Pancreas (tissue), 10 donors: Measurements from ENCODE around the gene PPFIBP1. TPM values are rescaled to one million over a fixed set of nuclear protein-coding genes. Genes with fewer than 3 reads are reported as not detected.

Experiments used
- ATAC-seq, 4 donors: fragments of 200-7000 bp; cut with Tn5 transposase; one replicate each; pipeline versions ENCODE4 v1.8.0 to v1.9.1; 2020; ENCODE audit warnings: mild to moderate bottlenecking in 4 of 4, moderate library complexity in 4 of 4
- DNase-seq, 6 donors: peaks; one replicate each; pipeline ENCODE4 v3.0.0-alpha.2; 2020
- FAIRE-seq: peaks from 2 replicates; lab custom pipeline; 2012; peaks lifted over from hg19 to GRCh38; lab: Jason Lieb, UNC
- H3K27ac ChIP-seq, 4 donors: fragments of 200-600 bp; sonication (generic); 1 replicate in 3 of 4; 2 replicates in 1 of 4; pipeline versions ENCODE4 v1.5.0 to v1.8.0; 2020
- H3K27me3 ChIP-seq, 4 donors: fragments of 200-600 bp; one replicate each; pipeline ENCODE4 v1.8.0; 2021
- H3K36me3 ChIP-seq, 3 donors: fragments of 200-600 bp; sonication (generic) in 1 of 3; one replicate each; pipeline versions ENCODE4 v1.5.0 to v1.8.0; 2020 to 2021
- H3K4me1 ChIP-seq, 3 donors: fragments of 200-600 bp; one replicate each; pipeline ENCODE4 v1.8.0; 2021
- H3K4me3 ChIP-seq, 4 donors: fragments of 200-600 bp; sonication (generic) in 2 of 4; one replicate each; pipeline versions ENCODE4 v1.5.0 to v1.8.0; 2020 to 2021
- H3K9me3 ChIP-seq, 4 donors: fragments of 200-600 bp; one replicate each; pipeline ENCODE4 v1.8.0; 2021
- WGBS, 2 donors: extraction: QIAGEN DNeasy Blood & Tissue Kit; methylation state at CpG; one replicate each; pipeline ENCODE4 v1.1.7; 2013; 5-methylcytosine and 5-hydroxymethylcytosine counted together
- intact Hi-C, 3 donors: fragments of 100-400 bp; cut with DNase I; formaldehyde crosslinking; loops; one replicate each; pipeline versions ENCODE4 v1.11.1 to v1.14.2; 2022
- polyA plus RNA-seq, 2 donors: library from polyadenylated mRNA; stranded (reverse); fragments of 200-250 nt; gene quantifications; one replicate each; pipeline ENCODE4 v1.2.3, GENCODE V29; 2013
- total RNA-seq, 6 donors: library from RNA; stranded (reverse); fragmentation: NEBNext Ultra II Directional in 4 of 6; extraction: Animal tissue kit (Norgen Biotek cat#: 25700) in 4 of 6; gene quantifications; one replicate each; pipeline versions ENCODE4 v1.2.1 to v1.2.4, GENCODE V29; 2021 to 2023
- TF ChIP-seq, protein P1 (sequence below), 4 donors: fragments of 200-600 bp; sonication (generic) in 3 of 4; IDR thresholded peaks; one replicate each; pipeline versions ENCODE4 v1.5.0 to v1.8.0; 2021; ENCODE audit warnings: antibody characterized with exemption in 4 of 4
- donor health status: healthy with polysubstance abuse.
- donor health status: DM: no; HTN: no; CAD: no; lungs with moderate emphysema.
- donor health status: DM: no; HTN: no; CAD: no.
- donor health status: control.
- donor health status: control.
- donor health status: Bipolar disorder and iron deficiency.
- donor health status: DM: yes; HTN: yes; CAD: no.
- donor health status: DM: no; HTN: no; CAD: no.
- donor health status: DM: no; HTN: no; CAD: no.
- donor health status: DM: yes; HTN: yes; CAD: no.

PPFIBP1 gene
- total and polyA plus RNA-seq, 8 donors: 12.1 to 50.3 (median 32.9) TPM

DNA sequence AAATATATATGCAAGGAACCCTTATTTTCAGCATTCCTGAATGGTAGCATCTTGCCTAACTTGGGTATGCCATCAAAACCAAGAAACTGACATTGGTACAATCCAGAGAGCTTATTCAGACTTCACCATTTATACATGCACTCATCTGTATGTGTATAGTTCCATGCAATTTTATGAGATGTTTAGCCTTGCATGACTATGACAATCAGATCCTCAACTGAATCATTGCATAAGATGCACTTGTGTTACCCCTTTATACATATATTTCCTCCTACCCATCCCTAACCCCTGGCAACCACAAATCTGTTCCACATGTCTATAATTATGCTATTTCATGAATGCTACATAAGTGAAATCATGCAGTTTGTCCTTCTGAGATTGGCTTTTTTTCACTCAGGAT lies 37.0 kb upstream of the PPFIBP1 start:
- H3K27me3 ChIP-seq: no peaks in the 10 kb centered on the region
- FAIRE-seq (no peak), DNase-seq (no peak), ATAC-seq (no peak)
- H3K27ac ChIP-seq: no peak overlapping the region
- H3K9me3 ChIP-seq: no peaks in the 10 kb centered on the region
- intact Hi-C loops: no loop called here
- no peaks in the 10 kb centered on the region for H3K4me1 ChIP-seq
- TF ChIP-seq, protein P1, sequence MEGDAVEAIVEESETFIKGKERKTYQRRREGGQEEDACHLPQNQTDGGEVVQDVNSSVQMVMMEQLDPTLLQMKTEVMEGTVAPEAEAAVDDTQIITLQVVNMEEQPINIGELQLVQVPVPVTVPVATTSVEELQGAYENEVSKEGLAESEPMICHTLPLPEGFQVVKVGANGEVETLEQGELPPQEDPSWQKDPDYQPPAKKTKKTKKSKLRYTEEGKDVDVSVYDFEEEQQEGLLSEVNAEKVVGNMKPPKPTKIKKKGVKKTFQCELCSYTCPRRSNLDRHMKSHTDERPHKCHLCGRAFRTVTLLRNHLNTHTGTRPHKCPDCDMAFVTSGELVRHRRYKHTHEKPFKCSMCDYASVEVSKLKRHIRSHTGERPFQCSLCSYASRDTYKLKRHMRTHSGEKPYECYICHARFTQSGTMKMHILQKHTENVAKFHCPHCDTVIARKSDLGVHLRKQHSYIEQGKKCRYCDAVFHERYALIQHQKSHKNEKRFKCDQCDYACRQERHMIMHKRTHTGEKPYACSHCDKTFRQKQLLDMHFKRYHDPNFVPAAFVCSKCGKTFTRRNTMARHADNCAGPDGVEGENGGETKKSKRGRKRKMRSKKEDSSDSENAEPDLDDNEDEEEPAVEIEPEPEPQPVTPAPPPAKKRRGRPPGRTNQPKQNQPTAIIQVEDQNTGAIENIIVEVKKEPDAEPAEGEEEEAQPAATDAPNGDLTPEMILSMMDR (IDR thresholded peaks at IDR 0.05): no peak
- no peaks in the 10 kb centered on the region for H3K36me3 ChIP-seq
- H3K4me3 ChIP-seq: no peak overlapping the region

DNA sequence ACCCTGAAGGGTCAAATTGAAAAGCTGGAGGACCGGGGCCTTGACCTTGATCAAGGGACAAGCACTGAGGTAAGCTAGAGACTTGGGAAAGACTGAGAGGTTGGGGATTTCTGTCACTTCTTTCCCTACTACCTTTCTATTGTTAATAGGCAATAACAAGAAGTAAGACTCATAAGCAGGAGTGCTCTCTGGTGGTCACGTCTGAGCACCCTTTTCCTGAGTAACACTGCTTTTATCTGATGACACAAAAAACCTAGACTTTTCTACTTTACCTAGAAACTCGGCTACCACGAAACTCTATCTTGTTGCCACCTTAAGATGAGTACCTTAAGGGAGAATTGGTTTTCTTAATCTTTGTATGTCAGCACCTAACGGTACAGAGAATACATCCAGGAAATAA lies 35.5 kb upstream of the PPFIBP1 start:
- Histone ChIP-seq H3K4me1 (no peaks in the 10 kb centered on the region), H3K9me3 (no peaks in the 10 kb centered on the region), H3K27ac (no peak overlapping the region), H3K27me3 (no peaks in the 10 kb centered on the region), H3K4me3 (no peak overlapping the region), H3K36me3 (no peaks in the 10 kb centered on the region)
- TF ChIP-seq, protein P1 (IDR thresholded peaks at IDR 0.05): no peak
- no peak for FAIRE-seq
- DNase-seq: no peak
- no peak for ATAC-seq
- WGBS, 2 donors: 69 to 73% methylated on average over 5 of the region's 5 CpGs
- intact Hi-C loops: no loop called here

DNA sequence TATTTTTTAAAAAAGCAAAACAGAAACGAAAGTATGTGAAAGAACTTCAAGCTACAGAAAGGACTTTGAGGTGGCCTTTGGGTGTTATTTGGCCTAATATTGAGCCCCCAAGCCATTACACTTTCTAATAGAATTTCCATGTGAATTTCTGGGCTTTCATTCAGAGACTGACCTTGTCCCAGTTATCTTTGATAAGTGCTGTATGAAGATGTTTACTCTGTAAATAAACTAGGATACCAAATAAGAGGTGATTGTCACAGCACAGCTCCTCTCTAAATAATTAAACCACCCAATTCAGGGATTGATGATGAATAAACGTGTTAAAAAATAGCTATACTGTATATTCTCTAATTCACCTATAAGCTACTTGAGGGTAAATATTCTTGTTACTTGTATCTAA lies 32.8 kb upstream of the PPFIBP1 start:
- intact Hi-C loops: no loop called here
- no peak for ATAC-seq

GRCh38 chr12:27493260-27493940 lies 30.6 kb upstream of the PPFIBP1 start:
- Histone ChIP-seq H3K27ac (no peak overlapping the region), H3K4me1 (no peaks in the 10 kb centered on the region), H3K36me3 (no peaks in the 10 kb centered on the region), H3K27me3 (no peaks in the 10 kb centered on the region), H3K4me3 (no peak overlapping the region), H3K9me3 (no peaks in the 10 kb centered on the region)
- intact Hi-C loops: no loop called here
- FAIRE-seq (no peak), DNase-seq (no peak), ATAC-seq (no peak)
- WGBS, 2 donors: 61 to 62% methylated on average over 6 of the region's 6 CpGs
- TF ChIP-seq, protein P1 (IDR thresholded peaks at IDR 0.05): no peak

More for the DNA sequence above, 32.8 kb upstream of the PPFIBP1 start:
- Histone ChIP-seq H3K27ac (no peak overlapping the region), H3K4me3 (no peak overlapping the region), H3K9me3 (no peaks in the 10 kb centered on the region), H3K36me3 (no peaks in the 10 kb centered on the region), H3K27me3 (no peaks in the 10 kb centered on the region), H3K4me1 (no peaks in the 10 kb centered on the region)
- 33 to 42% methylated on average over 2 of the region's 2 CpGs for WGBS, 2 donors
- TF ChIP-seq, protein P1 (IDR thresholded peaks at IDR 0.05): no peak
- no peak for DNase-seq
- no peak for FAIRE-seq

DNA sequence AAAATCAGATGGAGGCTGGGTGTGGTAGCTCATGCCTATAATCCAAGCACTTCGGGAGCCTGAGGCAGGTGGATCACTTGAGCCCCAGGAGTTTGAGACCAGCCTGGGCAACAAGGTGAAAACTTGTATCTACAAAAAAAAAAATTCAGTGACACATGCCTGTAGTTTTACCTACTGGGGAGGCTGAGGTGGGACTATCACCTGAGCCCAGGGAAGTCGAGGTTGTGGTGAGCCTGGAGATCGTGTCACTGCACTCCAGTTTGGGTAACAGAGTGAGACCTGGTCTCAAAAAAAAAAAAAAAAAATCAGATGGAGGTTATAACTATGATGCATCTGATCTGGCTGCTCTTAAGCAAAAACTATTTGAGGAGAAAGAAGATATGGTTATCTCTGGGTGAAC lies 26.6 kb upstream of the PPFIBP1 start:
- Histone ChIP-seq H3K27ac (no peak overlapping the region), H3K4me1 (no peaks in the 10 kb centered on the region), H3K36me3 (no peaks in the 10 kb centered on the region), H3K4me3 (no peak overlapping the region), H3K9me3 (no peaks in the 10 kb centered on the region), H3K27me3 (no peaks in the 10 kb centered on the region)
- intact Hi-C loops: no loop called here
- TF ChIP-seq, protein P1 (IDR thresholded peaks at IDR 0.05): no peak
- ATAC-seq: no peak
- no peak for DNase-seq
- no peak for FAIRE-seq
- WGBS, 2 donors: 72 to 90% methylated on average over 3 of the region's 3 CpGs
